Epithelial cell of esophagus (primary cell): ENCODE measurements around the gene COX5A.

Experiments
- DNase-seq: peaks from one replicate; pipeline ENCODE4 v3.0.0; 2010; ENCODE audit warnings: low read depth
- H3K4me3 ChIP-seq: 2 replicates; pipeline ENCODE4 v1.5.1; 2011; ENCODE audit warnings: mild to moderate bottlenecking, low read length, control low read depth
- CTCF ChIP-seq: IDR thresholded peaks from 2 replicates; pipeline ENCODE4 v1.5.1; 2011; ENCODE audit warnings: low read depth, mild to moderate bottlenecking, low read length, control low read depth, inconsistent platforms; ENCODE audit not compliant: insufficient read depth; ENCODE audit errors: missing control alignments

The COX5A gene

DNA sequence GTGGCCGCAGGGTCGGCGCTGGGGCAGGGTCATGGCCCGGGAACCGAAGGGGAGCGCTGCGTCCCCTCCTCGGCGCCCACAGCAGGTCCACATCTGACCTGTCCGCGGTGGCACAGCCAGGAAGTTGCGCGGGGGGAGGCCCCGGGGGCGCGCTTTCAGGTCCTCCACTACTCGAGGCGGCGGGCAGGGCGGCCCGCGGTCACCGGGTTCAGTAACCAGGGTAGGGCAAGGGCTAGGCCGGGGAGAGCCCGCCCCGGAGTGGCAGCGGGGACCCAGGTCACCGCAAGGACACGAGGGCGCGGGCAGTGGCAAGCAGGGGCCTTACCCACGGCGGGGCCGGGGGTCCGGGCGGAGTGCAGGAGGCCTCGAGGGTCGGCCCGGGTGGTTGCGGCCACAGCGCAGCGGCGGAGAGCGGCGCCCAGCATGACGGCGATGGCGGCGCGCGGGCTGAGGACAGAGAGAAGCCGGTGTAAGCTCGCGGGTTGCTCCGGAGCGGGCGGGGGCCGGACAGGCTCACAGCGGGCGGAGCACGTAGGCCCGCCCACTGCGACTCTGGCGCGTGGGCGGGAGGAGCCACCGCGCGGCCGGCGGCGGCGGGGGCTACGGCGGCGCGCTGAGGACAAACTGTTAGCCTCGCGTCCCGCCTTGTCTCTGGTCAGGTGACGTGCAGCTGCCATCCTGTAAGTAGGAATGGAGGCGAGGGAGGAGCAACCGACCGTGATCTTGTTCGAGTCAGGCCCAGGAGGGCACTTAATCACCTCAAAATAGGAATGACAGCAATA, at the start of gene COX5A:
Gene COX5A, minus strand, starts transcription at position 484 of the 782 bp plus-strand sequence. Its CDS starts 59 bp downstream, at position 425.
- TF ChIP-seq CTCF = no peak
- DNase-seq = peak; percentile 98
- H3K4me3 ChIP-seq = peak within 1 kb of the TSS; percentile 80

GRCh38 chr15:74983725-74984231, 45.9 kb upstream of the COX5A start:
- no peak for TF ChIP-seq CTCF
- H3K4me3 ChIP-seq = no peak overlapping the region
- DNase-seq = peak; percentile 69

GRCh38 chr15:74982183-74982582, 44.3 kb upstream of the COX5A start:
- no peak overlapping the region for H3K4me3 ChIP-seq
- TF ChIP-seq CTCF = no peak
- DNase-seq = no peak

DNA sequence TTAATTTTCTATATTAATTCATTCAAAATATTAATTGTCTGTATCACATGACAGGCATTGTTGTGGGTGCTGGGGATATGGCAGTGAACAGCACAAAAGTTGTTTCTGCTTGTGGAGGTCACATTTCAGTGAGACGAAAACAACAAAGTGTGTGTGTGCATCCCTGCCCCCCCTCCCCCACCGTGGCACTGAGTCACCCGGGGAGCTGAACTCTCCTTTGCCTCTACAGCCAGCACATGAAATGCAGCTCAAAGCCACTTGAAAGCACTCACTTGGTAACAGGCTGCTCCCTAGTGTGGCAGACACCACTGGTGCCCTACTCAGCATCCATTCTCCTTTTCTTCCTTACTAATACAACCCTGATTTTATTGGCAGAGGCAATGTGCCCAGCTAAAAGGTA, 40.6 kb upstream of the COX5A start:
- TF ChIP-seq CTCF = no peak

GRCh38 chr15:74978077-74978476, 40.2 kb upstream of the COX5A start:
- no peak overlapping the region for H3K4me3 ChIP-seq
- no peak for TF ChIP-seq CTCF
- no peak for DNase-seq

More for the DNA sequence above, 40.6 kb upstream of the COX5A start:
- H3K4me3 ChIP-seq = no peak overlapping the region
- DNase-seq = peak; percentile 40

GRCh38 chr15:74977599-74977998, 39.7 kb upstream of the COX5A start:
- no peak overlapping the region for H3K4me3 ChIP-seq
- no peak for TF ChIP-seq CTCF
- no peak for DNase-seq

DNA sequence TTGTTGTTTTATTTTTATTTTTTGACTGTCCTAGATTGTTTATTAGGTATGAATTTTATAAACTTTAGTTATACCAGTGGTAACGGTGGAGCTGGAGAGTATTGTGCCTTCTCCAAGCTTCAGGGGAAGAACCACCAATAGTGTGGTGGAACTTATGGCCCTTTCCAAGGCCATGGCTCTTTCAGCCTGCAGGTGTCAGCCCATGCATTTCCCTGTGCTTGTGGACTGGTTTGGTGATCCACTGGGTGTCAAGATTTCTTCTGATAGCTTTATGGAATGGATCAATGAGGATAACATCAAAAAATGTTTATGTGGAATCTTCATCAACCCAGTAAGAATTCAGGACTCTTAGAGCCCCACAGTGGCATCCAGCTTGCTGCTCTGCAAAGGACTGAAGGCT, 38.3 kb upstream of the COX5A start:
- DNase-seq = no peak
- peak; percentile 15 for TF ChIP-seq CTCF
- no peak overlapping the region for H3K4me3 ChIP-seq
